ENCODE data around the gene GDAP2. TPM values are rescaled to one million over a fixed set of nuclear protein-coding genes. Genes with fewer than 3 reads are reported as not detected.

Gene GDAP2
- total and polyA plus RNA-seq, 2 experiments from 2014 or later: 11.3 to 33.3 TPM

GRCh38 chr1:117820096-117820495 is 109.3 kb downstream of the GDAP2 start:
- Histone ChIP-seq H3K4me2 (no peak overlapping the region), H3K4me3 (no peak overlapping the region), H4K20me1 (ENCODE audit: insufficient read depth, poor library complexity, severe bottlenecking) (no peaks in the 10 kb centered on the region), H2AFZ (no peak overlapping the region), H3K27me3 (no peaks in the 10 kb centered on the region), H3K79me2 (no peaks in the 10 kb centered on the region), H3K4me1 (ENCODE audit: insufficient read depth) (peaks cover 13% of the 10 kb centered on the region), H3K36me3 (replicated peaks; ENCODE audit: insufficient read depth, low read depth) (no peaks in the 10 kb centered on the region), H3K9me3 (ENCODE audit: low read depth) (no peaks in the 10 kb centered on the region), H3K27ac (no peak overlapping the region), H3K9me2 (replicated peaks; ENCODE audit: insufficient read depth) (no peaks in the 10 kb centered on the region)
- WGBS (ENCODE audit: low lambda C conversion rate, missing lambda C conversion rate): 84% methylated on average over 2 of the region's 2 CpGs
- TF ChIP-seq EZH2 (IDR thresholded peaks at IDR 0.05; ENCODE audit: borderline replicate concordance): no peak
- TF ChIP-seq EZH2phosphoT487 (IDR thresholded peaks at IDR 0.05; ENCODE audit: low read depth, severe bottlenecking, unreplicated experiment): no peak
- no peak for TF ChIP-seq CTCF (IDR thresholded peaks at IDR 0.05; ENCODE audit: poor library complexity)
- DNase-seq (ENCODE audit: low spot score): no peak

- Histone ChIP-seq H3K9me2 (replicated peaks; ENCODE audit: insufficient read depth) (no peaks in the 10 kb centered on the region), H3K36me3 (replicated peaks; ENCODE audit: insufficient read depth, low read depth) (no peaks in the 10 kb centered on the region), H3K4me3 (no peak overlapping the region), H3K27ac (no peak overlapping the region), H3K27me3 (no peaks in the 10 kb centered on the region), H3K79me2 (no peaks in the 10 kb centered on the region), H4K20me1 (ENCODE audit: insufficient read depth, poor library complexity, severe bottlenecking) (no peaks in the 10 kb centered on the region), H3K4me2 (no peak overlapping the region), H3K9me3 (ENCODE audit: low read depth) (no peaks in the 10 kb centered on the region), H2AFZ (no peak overlapping the region), H3K4me1 (ENCODE audit: insufficient read depth) (peaks cover 17% of the 10 kb centered on the region)
- 98% methylated on average over 4 of the region's 4 CpGs for WGBS (ENCODE audit: low lambda C conversion rate, missing lambda C conversion rate)
- TF ChIP-seq EZH2 (IDR thresholded peaks at IDR 0.05; ENCODE audit: borderline replicate concordance): no peak
- no peak for TF ChIP-seq CTCF (IDR thresholded peaks at IDR 0.05; ENCODE audit: poor library complexity)
- TF ChIP-seq EZH2phosphoT487 (IDR thresholded peaks at IDR 0.05; ENCODE audit: low read depth, severe bottlenecking, unreplicated experiment): no peak
- DNase-seq (ENCODE audit: low spot score): no peak
These were observed 110.1 kb downstream of the GDAP2 start for GRCh38 chr1:117819301-117819700.

GRCh38 chr1:117818456-117818855 is 111.0 kb downstream of the GDAP2 start:
- TF ChIP-seq EZH2phosphoT487 (IDR thresholded peaks at IDR 0.05; ENCODE audit: low read depth, severe bottlenecking, unreplicated experiment) (no peak), CTCF (IDR thresholded peaks at IDR 0.05; ENCODE audit: poor library complexity) (no peak), EZH2 (IDR thresholded peaks at IDR 0.05; ENCODE audit: borderline replicate concordance) (no peak)
- Histone ChIP-seq H3K4me3 (no peak overlapping the region), H3K36me3 (replicated peaks; ENCODE audit: insufficient read depth, low read depth) (no peaks in the 10 kb centered on the region), H4K20me1 (ENCODE audit: insufficient read depth, poor library complexity, severe bottlenecking) (no peaks in the 10 kb centered on the region), H3K79me2 (no peaks in the 10 kb centered on the region), H3K27ac (no peak overlapping the region), H2AFZ (no peak overlapping the region), H3K4me2 (no peak overlapping the region), H3K4me1 (ENCODE audit: insufficient read depth) (peaks cover 19% of the 10 kb centered on the region), H3K27me3 (no peaks in the 10 kb centered on the region), H3K9me3 (ENCODE audit: low read depth) (no peaks in the 10 kb centered on the region), H3K9me2 (replicated peaks; ENCODE audit: insufficient read depth) (no peaks in the 10 kb centered on the region)
- no peak for DNase-seq (ENCODE audit: low spot score)
- 94% methylated on average over 8 of the region's 8 CpGs for whole genome bisulfite sequencing (ENCODE audit: low lambda C conversion rate, missing lambda C conversion rate)

GRCh38 chr1:117817629-117818028 is 111.8 kb downstream of the GDAP2 start:
- Histone ChIP-seq H3K27ac (no peak overlapping the region), H3K79me2 (no peaks in the 10 kb centered on the region), H3K4me1 (ENCODE audit: insufficient read depth) (peaks cover 19% of the 10 kb centered on the region), H3K36me3 (replicated peaks; ENCODE audit: insufficient read depth, low read depth) (no peaks in the 10 kb centered on the region), H3K4me3 (no peak overlapping the region), H3K4me2 (no peak overlapping the region), H3K9me3 (ENCODE audit: low read depth) (no peaks in the 10 kb centered on the region), H3K27me3 (no peaks in the 10 kb centered on the region), H2AFZ (no peak overlapping the region), H3K9me2 (replicated peaks; ENCODE audit: insufficient read depth) (no peaks in the 10 kb centered on the region), H4K20me1 (ENCODE audit: insufficient read depth, poor library complexity, severe bottlenecking) (no peaks in the 10 kb centered on the region)
- DNase-seq (ENCODE audit: low spot score): no peak
- TF ChIP-seq EZH2 (IDR thresholded peaks at IDR 0.05; ENCODE audit: borderline replicate concordance): no peak
- no peak for TF ChIP-seq CTCF (IDR thresholded peaks at IDR 0.05; ENCODE audit: poor library complexity)
- no peak for TF ChIP-seq EZH2phosphoT487 (IDR thresholded peaks at IDR 0.05; ENCODE audit: low read depth, severe bottlenecking, unreplicated experiment)
- 99% methylated on average over 5 of the region's 5 CpGs for WGBS (ENCODE audit: low lambda C conversion rate, missing lambda C conversion rate)
